Lower leg skin (tissue), 4 donors: ENCODE results near the gene RGS9. TPM values are rescaled to one million over a fixed set of nuclear protein-coding genes. Genes with fewer than 3 reads are reported as not detected.

ENCODE experiments used
- DNase-seq, 2 donors: peaks; one replicate each; pipeline ENCODE4 v3.0.0-alpha.2; 2019; ENCODE audit warnings: low spot score in 2 of 2
- H3K4me3 ChIP-seq: fragments of 200-600 bp; sonication (generic); 2 replicates; pipeline ENCODE4 v1.5.1; 2017; ENCODE audit warnings: mild to moderate bottlenecking, low read depth; ENCODE audit not compliant: poor library complexity, severe bottlenecking
- CTCF ChIP-seq, 3 donors: fragments of 450-650 bp; IDR thresholded peaks; one replicate each; pipeline ENCODE4 v1.5.1; 2016; ENCODE audit warnings: antibody characterized with exemption in 3 of 3, mild to moderate bottlenecking in 3 of 3, moderate library complexity in 2 of 3
- POLR2A ChIP-seq, 2 donors: fragments of 450-650 bp; IDR thresholded peaks; one replicate each; pipeline ENCODE4 v1.6.1; 2016 to 2017; ENCODE audit warnings: antibody characterized with exemption in 2 of 2, mild to moderate bottlenecking in 1 of 2, moderate library complexity in 1 of 2
- WGBS, 2 donors: methylation state at CpG; one replicate each; pipeline ENCODE4 v1.1.5; 2018; 5-methylcytosine and 5-hydroxymethylcytosine counted together
- intact Hi-C: fragments of 100-400 bp; cut with DNase I; formaldehyde crosslinking; loops from one replicate; pipeline ENCODE4 v1.15.0; 2023; ENCODE audit warnings: low total_unique reads
- total RNA-seq, 4 donors: library from RNA; depleted of rRNA; stranded (reverse); fragments of >200 nt; gene quantifications; one replicate each; pipeline ENCODE4 v1.1.0, GENCODE V29; 2016

Gene RGS9
- total RNA-seq, 4 donors from 2014 or later = 1.4 to 8.9 (median 4.6) TPM

- 73 to 90% methylated on average over 11 of the region's 11 CpGs for WGBS, 2 donors
- no peak for DNase-seq
- TF ChIP-seq POLR2A (IDR thresholded peaks at IDR 0.05) = no peak
- TF ChIP-seq CTCF (IDR thresholded peaks at IDR 0.05) = no peak
- H3K4me3 ChIP-seq = no peak overlapping the region
- intact Hi-C loops = no loop called here
These were observed 20.9 kb downstream of the RGS9 start for GRCh38 chr17:65158041-65158440.

GRCh38 chr17:65158622-65159021 is 21.5 kb downstream of the RGS9 start:
- no peak for TF ChIP-seq CTCF (IDR thresholded peaks at IDR 0.05)
- TF ChIP-seq POLR2A (IDR thresholded peaks at IDR 0.05) = no peak
- intact Hi-C loops = no loop called here
- DNase-seq = no peak
- WGBS, 2 donors = 79 to 81% methylated on average over 2 of the region's 2 CpGs
- no peak overlapping the region for H3K4me3 ChIP-seq

- no peak for DNase-seq
- no peak overlapping the region for H3K4me3 ChIP-seq
- intact Hi-C loops = no loop called here
- WGBS, 2 donors = 78 to 82% methylated on average over 6 of the region's 6 CpGs
- no peak for TF ChIP-seq CTCF (IDR thresholded peaks at IDR 0.05)
- TF ChIP-seq POLR2A (IDR thresholded peaks at IDR 0.05) = no peak
These were observed 23.3 kb downstream of the RGS9 start for GRCh38 chr17:65160516-65160915.

GRCh38 chr17:65163990-65164495 is 26.9 kb downstream of the RGS9 start:
- intact Hi-C loops = no loop called here
- no peak for DNase-seq
- WGBS, 2 donors = 37 to 40% methylated on average over 5 of the region's 5 CpGs
- no peak for TF ChIP-seq CTCF (IDR thresholded peaks at IDR 0.05)
- TF ChIP-seq POLR2A (IDR thresholded peaks at IDR 0.05) = no peak
- no peak overlapping the region for H3K4me3 ChIP-seq

GRCh38 chr17:65166787-65167186 is 29.6 kb downstream of the RGS9 start:
- DNase-seq = no peak
- TF ChIP-seq CTCF (IDR thresholded peaks at IDR 0.05) (no peak), POLR2A (IDR thresholded peaks at IDR 0.05) (no peak)
- WGBS, 2 donors = 79% methylated on average over 16 of the region's 16 CpGs
- intact Hi-C loops = no loop called here
- H3K4me3 ChIP-seq = no peak overlapping the region

- WGBS, 2 donors = 81 to 90% methylated on average over 8 of the region's 8 CpGs
These were observed 30.4 kb downstream of the RGS9 start for GRCh38 chr17:65167566-65167965.

More at GRCh38 chr17:65167566-65167965, 30.4 kb downstream of the RGS9 start:
- DNase-seq = no peak
- no peak for TF ChIP-seq CTCF (IDR thresholded peaks at IDR 0.05)
- TF ChIP-seq POLR2A (IDR thresholded peaks at IDR 0.05) = no peak
- intact Hi-C loops = no loop called here
- no peak overlapping the region for H3K4me3 ChIP-seq
